GM23338 (cell line): ENCODE data around the gene NOX1. TPM values are rescaled to one million over a fixed set of nuclear protein-coding genes. Genes with fewer than 3 reads are reported as not detected.

Experiments
- ATAC-seq: fragments of 200-7000 bp; cut with Tn5 transposase; 3 replicates; pipeline ENCODE4 v1.9.1; 2020
- DNase-seq: peaks from one replicate; pipeline ENCODE4 v3.0.0-alpha.2; 2015; ENCODE audit warnings: low spot score
- H2AFZ ChIP-seq: fragments of 200-600 bp; sonication (generic); 2 replicates; pipeline ENCODE4 v1.8.0; 2016; ENCODE audit warnings: antibody characterized with exemption, mild to moderate bottlenecking, moderate library complexity
- H3F3A ChIP-seq: fragments of 200-600 bp; sonication (generic); replicated peaks from 2 replicates; pipeline ENCODE4 v1.8.0; 2017; ENCODE audit warnings: antibody characterized with exemption, mixed run types, low read depth
- H3K27ac ChIP-seq: fragments of 200-600 bp; sonication (generic); 2 replicates; pipeline ENCODE4 v1.6.1; 2016; ENCODE audit warnings: low read depth
- H3K27me3 ChIP-seq: fragments of 200-600 bp; sonication (generic); 2 replicates; pipeline ENCODE4 v1.8.0; 2016; ENCODE audit warnings: mild to moderate bottlenecking, mixed run types, moderate library complexity; ENCODE audit not compliant: insufficient read depth
- H3K36me3 ChIP-seq: fragments of 200-600 bp; sonication (generic); 2 replicates; pipeline ENCODE4 v1.8.0; 2016; ENCODE audit warnings: mild to moderate bottlenecking; ENCODE audit not compliant: insufficient read depth
- H3K4me1 ChIP-seq: fragments of 200-600 bp; sonication (generic); 2 replicates; pipeline ENCODE4 v1.8.0; 2016; ENCODE audit warnings: mild to moderate bottlenecking, moderate library complexity; ENCODE audit not compliant: insufficient read depth
- H3K4me2 ChIP-seq: fragments of 200-600 bp; sonication (generic); 2 replicates; pipeline ENCODE4 v1.7.1; 2017; ENCODE audit warnings: mixed run types
- H3K4me3 ChIP-seq: fragments of 200-600 bp; sonication (generic); 2 replicates; pipeline ENCODE4 v1.6.1; 2016; ENCODE audit warnings: mixed run types
- H3K79me2 ChIP-seq: fragments of 200-600 bp; sonication (generic); replicated peaks from 2 replicates; pipeline ENCODE4 v1.8.0; 2017; ENCODE audit warnings: mild to moderate bottlenecking; ENCODE audit not compliant: insufficient read depth
- H3K9me2 ChIP-seq: fragments of 200-600 bp; sonication (generic); 2 replicates; pipeline ENCODE4 v1.8.0; 2017; ENCODE audit not compliant: insufficient read depth
- H4K20me1 ChIP-seq: fragments of 200-600 bp; sonication (generic); replicated peaks from 2 replicates; pipeline ENCODE4 v1.8.0; 2017; ENCODE audit warnings: mild to moderate bottlenecking; ENCODE audit not compliant: insufficient read depth
- H3K27ac Mint-ChIP-seq: 2 replicates; pipeline ENCODE4 v1.8.0; 2020; ENCODE audit warnings: inconsistent platforms, mild to moderate bottlenecking, moderate library complexity, mixed read lengths
- H3K27me3 Mint-ChIP-seq: 3 replicates; pipeline ENCODE4 v1.8.0; 2022; ENCODE audit warnings: low read depth, mild to moderate bottlenecking, moderate library complexity, mixed read lengths, inconsistent platforms; ENCODE audit not compliant: insufficient read depth, poor library complexity
- H3K36me3 Mint-ChIP-seq: 3 replicates; pipeline ENCODE4 v1.8.0; 2021; ENCODE audit warnings: low read depth, mild to moderate bottlenecking, inconsistent platforms, moderate library complexity, mixed read lengths
- H3K4me1 Mint-ChIP-seq: 3 replicates; pipeline ENCODE4 v1.8.0; 2020; ENCODE audit warnings: mild to moderate bottlenecking, inconsistent platforms, mixed read lengths
- H3K4me3 Mint-ChIP-seq: 3 replicates; pipeline ENCODE4 v1.8.0; 2021; ENCODE audit warnings: moderate library complexity, mild to moderate bottlenecking, inconsistent platforms, mixed read lengths
- H3K9me3 Mint-ChIP-seq: 3 replicates; pipeline ENCODE4 v1.8.0; 2020; ENCODE audit warnings: moderate library complexity, mild to moderate bottlenecking, inconsistent platforms, mixed read lengths
- CREB1 ChIP-seq: fragments of 250-450 bp; sonication (Bioruptor Pico); IDR thresholded peaks from 2 replicates; pipeline ENCODE4 v1.5.0; 2020; ENCODE audit warnings: low read depth, mild to moderate bottlenecking, moderate library complexity
- CTCF ChIP-seq, 2 experiments: fragments of 200-600 bp in 1 of 2; sonication (generic) in 1 of 2; conservative IDR thresholded peaks; 2 replicates each; pipeline versions ENCODE4 v1.5.1 to v1.6.1; 2016 to 2017; ENCODE audit warnings: antibody characterized with exemption in 2 of 2, low read depth in 2 of 2, mild to moderate bottlenecking in 2 of 2, moderate library complexity in 1 of 2
- ETS1 ChIP-seq: IDR thresholded peaks from 2 replicates; pipeline ENCODE4 v1.6.1; 2016; ENCODE audit warnings: antibody characterized with exemption
- EZH2 ChIP-seq: fragments of 200-600 bp; sonication (generic); IDR thresholded peaks from one replicate; pipeline ENCODE4 v1.8.0; 2017; ENCODE audit warnings: antibody characterized with exemption, mild to moderate bottlenecking, low read depth; ENCODE audit not compliant: unreplicated experiment
- EZH2phosphoT487 ChIP-seq: fragments of 200-600 bp; sonication (generic); IDR thresholded peaks from one replicate; pipeline ENCODE4 v1.8.1; 2018; ENCODE audit warnings: antibody characterized with exemption; ENCODE audit not compliant: unreplicated experiment
- JUNB ChIP-seq: IDR thresholded peaks from one replicate; pipeline ENCODE4 v1.6.1; 2016; ENCODE audit warnings: antibody characterized with exemption; ENCODE audit not compliant: unreplicated experiment
- POLR2AphosphoS5 ChIP-seq: IDR thresholded peaks from 2 replicates; pipeline ENCODE4 v1.6.1; 2016; ENCODE audit warnings: antibody characterized with exemption, low read depth
- REST ChIP-seq: IDR thresholded peaks from one replicate; pipeline ENCODE4 v1.6.1; 2018; ENCODE audit warnings: antibody characterized with exemption; ENCODE audit not compliant: unreplicated experiment
- STAT1 ChIP-seq: IDR thresholded peaks from one replicate; pipeline ENCODE4 v1.6.1; 2016; ENCODE audit warnings: antibody characterized with exemption; ENCODE audit not compliant: unreplicated experiment
- ZNF114 ChIP-seq: fragments of 250-450 bp; sonication (Bioruptor Pico); IDR thresholded peaks from 2 replicates; pipeline ENCODE4 v1.5.0; 2020; ENCODE audit warnings: mild to moderate bottlenecking, moderate library complexity
- ZNF331 ChIP-seq: fragments of 250-450 bp; sonication (Bioruptor Pico); IDR thresholded peaks from 2 replicates; pipeline ENCODE4 v1.5.0; 2020; ENCODE audit warnings: low read depth, mild to moderate bottlenecking, moderate library complexity
- long read RNA-seq: library from polyadenylated mRNA; unstranded; transcript quantifications from one replicate; pipeline ENCODE4 v2.0.0, GENCODE V29; 2020; ENCODE audit not compliant: unreplicated experiment
- polyA plus RNA-seq: library from polyadenylated mRNA; unstranded; fragments of >200 nt; fragmentation: Nextera tagmentation; extraction: Ambion mirVana; gene quantifications from 2 replicates; pipeline ENCODE4 v1.2.1, GENCODE V29; 2016
- total RNA-seq: library from RNA; depleted of rRNA; stranded (reverse); fragments of >200 nt; shearing (Covaris generic); gene quantifications from 2 replicates; pipeline ENCODE4 v1.2.3, GENCODE V29; 2014; rRNA removed

NOX1 gene
- total RNA-seq (not detected in 2 replicates), polyA plus RNA-seq (0.23 and 0.31 TPM in 2 replicates)
- long read RNA-seq: 0 reads

- Histone ChIP-seq H3K4me2 (no peak within 1 kb of the TSS), H3K79me2 (no peaks in the 10 kb centered on the region), H3K27me3 (no peaks in the 10 kb centered on the region), H3K4me1 (peaks cover 5% of the 10 kb centered on the region; the same call in 1 of the 2 replicates), H3K36me3 (no peaks in the 10 kb centered on the region), H4K20me1 (no peaks in the 10 kb centered on the region), H3K27ac (no peak within 1 kb of the TSS), H2AFZ (no peak within 1 kb of the TSS), H3K9me2 (no peaks in the 10 kb centered on the region), H3K4me3 (no peak within 1 kb of the TSS), H3F3A (no peaks in the 10 kb centered on the region)
- H3K9me3 Mint-ChIP-seq: no peaks in the 10 kb centered on the region
- H3K4me3 Mint-ChIP-seq: no peak within 1 kb of the TSS
- TF ChIP-seq ZNF331 (no peak), ETS1 (no peak), STAT1 (no peak), CTCF (conservative IDR thresholded peaks at IDR 0.05; ENCODE audit: low read depth in 2 of 2) (no peak), JUNB (no peak), CREB1 (CRISPR knock-in tag) (no peak), REST (no peak), EZH2 (no peak), ZNF114 (CRISPR knock-in tag) (no peak), EZH2phosphoT487 (no peak), POLR2AphosphoS5 (no peak)
- no peak for DNase-seq
- no peak within 1 kb of the TSS for H3K27ac Mint-ChIP-seq
- no peaks in the 10 kb centered on the region for H3K36me3 Mint-ChIP-seq
- no peak for ATAC-seq
- H3K4me1 Mint-ChIP-seq: peaks cover 3% of the 10 kb centered on the region; the same call in 2 of the 3 replicates
- no peaks in the 10 kb centered on the region for H3K27me3 Mint-ChIP-seq
These were observed at the start of gene NOX1 for GRCh38 chrX:100874325-100874724. Gene NOX1 (minus strand): TSS chrX:100874359. CDS start chrX:100874139, 220 bp downstream.
